BE2C (cell line): ENCODE data around the gene LYG1.
"Not testable (repeated sequence)": the region's sequence is repeated elsewhere in the genome, so short reads cannot be mapped to it uniquely, and the experiment has no call there.

Source experiments
- DNase-seq: peaks from one replicate; pipeline ENCODE4 v3.0.0-alpha.2; 2020
- H3K27me3 ChIP-seq: fragments of 250-450 bp; sonication (Bioruptor Pico); 2 replicates; pipeline ENCODE4 v1.5.1; 2020; ENCODE audit warnings: mild to moderate bottlenecking
- H3K36me3 ChIP-seq: fragments of 250-450 bp; sonication (Bioruptor Pico); 2 replicates; pipeline ENCODE4 v1.5.1; 2020; ENCODE audit warnings: mild to moderate bottlenecking
- H3K4me1 ChIP-seq: fragments of 250-450 bp; sonication (Bioruptor Pico); 2 replicates; pipeline ENCODE4 v1.5.1; 2020
- H3K4me3 ChIP-seq: 2 replicates; pipeline ENCODE4 v1.5.1; 2011; ENCODE audit warnings: low read depth, low read length
- H3K9me3 ChIP-seq: fragments of 250-450 bp; sonication (Bioruptor Pico); 2 replicates; pipeline ENCODE4 v1.5.1; 2020
- CTCF ChIP-seq: IDR thresholded peaks from 2 replicates; pipeline ENCODE4 v1.5.1; 2012; ENCODE audit warnings: mild to moderate bottlenecking, low read depth, low read length

Gene LYG1

DNA sequence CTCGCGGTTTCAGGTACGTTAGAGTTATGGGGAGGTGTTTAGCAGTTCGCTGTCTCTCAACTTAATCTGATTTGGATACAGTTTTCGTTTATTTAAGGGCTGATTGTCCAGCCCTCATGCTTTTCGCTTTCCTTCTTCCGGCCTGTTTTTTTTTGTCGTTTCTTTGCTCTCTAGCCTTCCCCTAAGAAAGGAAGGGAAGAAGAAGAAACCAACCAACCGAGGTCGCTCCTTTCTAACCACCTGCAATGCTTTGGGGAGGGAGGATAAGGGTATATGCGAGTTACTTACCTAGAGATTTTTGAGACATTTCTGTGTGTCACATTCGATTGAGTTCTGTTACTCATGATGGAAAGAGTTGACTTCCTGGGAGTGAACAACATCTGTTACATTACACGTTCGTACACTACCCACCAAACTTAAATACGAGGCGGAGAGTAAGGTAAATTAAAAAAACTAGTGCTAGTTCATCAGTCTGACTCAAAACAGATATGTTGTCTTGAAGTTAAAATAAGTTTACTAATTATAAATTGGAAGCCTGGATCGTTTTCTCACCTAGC is 37.1 kb upstream of the LYG1 start:
- Histone ChIP-seq H3K9me3 (no peaks in the 10 kb centered on the region), H3K4me3 (peak overlapping the region; percentile 85), H3K36me3 (no peaks in the 10 kb centered on the region), H3K27me3 (no peaks in the 10 kb centered on the region), H3K4me1 (no peaks in the 10 kb centered on the region)
- DNase-seq: no peak
- no peak for TF ChIP-seq CTCF

DNA sequence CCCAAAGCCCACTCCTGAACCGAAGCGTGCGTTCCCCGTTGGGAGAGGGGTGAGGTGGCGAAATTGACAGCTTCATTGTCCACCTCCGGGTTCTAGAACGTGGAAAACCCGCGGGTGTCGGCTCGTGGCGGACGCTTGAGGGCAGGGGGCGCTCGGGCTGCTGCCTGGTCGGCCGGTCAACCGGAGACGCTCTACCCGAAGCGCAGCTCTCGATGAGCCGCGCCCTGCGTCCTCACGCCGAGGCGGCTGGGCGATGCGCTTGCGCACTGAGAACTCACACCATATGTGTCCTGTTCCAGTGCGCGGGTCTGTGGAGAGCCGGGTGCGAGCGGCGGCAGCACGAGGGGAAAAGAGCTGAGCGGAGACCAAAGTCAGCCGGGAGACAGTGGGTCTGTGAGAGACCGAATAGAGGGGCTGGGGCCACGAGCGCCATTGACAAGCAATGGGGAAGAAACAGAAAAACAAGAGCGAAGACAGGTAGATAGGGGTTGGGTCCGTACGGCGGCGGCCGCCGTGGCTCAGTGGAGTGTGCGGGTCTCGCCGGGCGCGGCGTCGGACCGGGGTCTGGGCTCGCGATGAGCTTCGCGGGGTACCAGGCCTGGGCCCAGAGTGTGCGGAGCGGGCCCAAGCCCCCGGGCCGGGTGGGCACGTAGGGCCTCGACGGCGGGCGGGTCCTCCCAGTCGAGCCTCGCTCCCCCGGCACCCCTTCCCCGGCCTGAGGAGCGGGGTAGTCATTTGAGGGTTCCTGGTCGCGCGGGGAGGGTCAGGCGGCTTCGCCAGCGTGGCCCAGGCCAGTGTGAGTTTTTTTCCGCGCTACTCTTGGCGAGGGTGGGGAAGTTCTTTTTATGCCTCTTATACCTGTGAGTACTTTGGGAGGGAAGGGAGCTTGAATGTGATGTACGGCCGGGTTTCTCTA is 36.4 kb upstream of the LYG1 start, which contains the start of gene EIF5B:
EIF5B (plus strand) TSS at position 277 of the 916 bp plus-strand sequence; CDS start at position 443, 166 bp downstream.
- peak; percentile 91 for DNase-seq
- Histone ChIP-seq H3K36me3 (no peaks in the 10 kb centered on the region), H3K4me1 (no peaks in the 10 kb centered on the region), H3K9me3 (no peaks in the 10 kb centered on the region), H3K27me3 (no peaks in the 10 kb centered on the region), H3K4me3 (peak within 1 kb of the TSS; percentile 85)
- TF ChIP-seq CTCF: peak; percentile 45

GRCh38 chr2:99336804-99337112 is 35.8 kb upstream of the LYG1 start:
- Histone ChIP-seq H3K36me3 (no peaks in the 10 kb centered on the region), H3K9me3 (no peaks in the 10 kb centered on the region), H3K4me1 (no peaks in the 10 kb centered on the region), H3K4me3 (peak overlapping the region; percentile 85), H3K27me3 (no peaks in the 10 kb centered on the region)
- DNase-seq: no peak
- no peak for TF ChIP-seq CTCF

DNA sequence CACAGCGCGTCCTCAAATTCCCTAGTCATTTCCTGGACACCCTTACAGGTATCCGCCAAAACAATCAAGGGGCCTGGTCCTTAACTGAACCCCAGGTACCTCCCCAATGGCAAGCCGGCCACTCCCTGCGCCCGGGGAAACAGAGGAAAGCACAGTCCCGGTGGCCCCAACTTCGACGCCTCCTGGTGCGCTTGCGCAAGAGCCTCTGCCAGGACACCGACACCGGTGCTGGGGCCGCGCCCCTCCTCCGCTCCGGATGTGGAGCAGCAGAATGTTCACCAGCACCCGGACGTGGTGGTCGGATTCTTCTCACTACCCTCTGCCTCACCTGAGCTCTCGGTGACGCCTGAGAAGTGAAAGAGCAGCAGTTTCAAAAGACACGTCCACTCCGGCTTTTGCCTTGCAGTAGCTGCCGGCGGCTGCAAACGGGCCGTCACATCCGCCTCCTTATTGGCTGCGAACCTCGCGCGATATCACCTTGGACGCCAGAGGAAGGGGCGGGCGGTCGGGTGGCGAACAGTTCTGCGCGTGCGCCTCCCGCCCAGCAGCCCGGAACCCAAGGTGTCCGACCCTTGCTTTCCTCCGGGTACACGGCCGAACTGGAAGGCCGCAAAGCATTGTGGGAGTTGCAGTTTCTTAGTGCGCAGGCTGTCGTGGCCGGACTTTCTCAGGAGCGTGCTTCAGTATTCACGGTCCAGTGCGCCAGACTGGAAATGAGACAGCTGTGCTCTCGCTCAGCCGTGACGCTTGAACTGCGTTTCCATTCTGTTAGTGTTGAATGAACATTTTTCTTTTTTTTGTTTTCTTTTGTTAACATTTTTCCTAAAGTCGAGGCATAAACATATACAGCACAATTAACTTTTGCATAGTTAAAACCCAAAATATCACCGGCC is 35.2 kb upstream of the LYG1 start, which contains the start of gene TXNDC9:
TXNDC9 (minus strand) TSS at position 423 of the 893 bp plus-strand sequence. CDS start 3,123 bp downstream, outside the sequence.
- H3K36me3 ChIP-seq: no peaks in the 10 kb centered on the region
- TF ChIP-seq CTCF: no peak
- no peaks in the 10 kb centered on the region for H3K27me3 ChIP-seq
- peak; percentile 94 for DNase-seq
- no peaks in the 10 kb centered on the region for H3K4me1 ChIP-seq
- peak within 1 kb of the TSS; percentile 85 for H3K4me3 ChIP-seq
- no peaks in the 10 kb centered on the region for H3K9me3 ChIP-seq

DNA sequence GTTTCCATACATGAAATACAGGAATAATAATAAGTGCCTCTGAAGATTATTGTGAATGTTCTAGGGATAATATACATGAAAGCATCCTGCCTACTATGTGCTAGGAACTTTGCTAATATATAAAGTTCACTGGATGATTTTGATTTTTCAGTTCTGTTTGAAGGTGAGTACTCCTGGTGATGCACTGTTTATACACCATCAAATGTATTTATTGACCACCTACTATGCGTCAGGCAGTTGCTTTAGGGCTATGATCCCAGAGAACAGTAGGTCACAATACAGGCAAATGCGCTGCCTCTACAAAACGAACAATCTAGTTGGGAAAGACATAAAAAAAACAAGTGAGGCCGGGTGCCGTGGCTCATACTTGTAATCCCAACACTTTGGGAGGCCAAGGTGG is 24.4 kb upstream of the LYG1 start:
- DNase-seq: no peak
- TF ChIP-seq CTCF: no peak
- Histone ChIP-seq H3K27me3 (no peaks in the 10 kb centered on the region), H3K4me3 (no peak overlapping the region), H3K4me1 (no peaks in the 10 kb centered on the region), H3K9me3 (no peaks in the 10 kb centered on the region), H3K36me3 (peaks cover 7% of the 10 kb centered on the region; the same call in 1 of the 2 replicates)

DNA sequence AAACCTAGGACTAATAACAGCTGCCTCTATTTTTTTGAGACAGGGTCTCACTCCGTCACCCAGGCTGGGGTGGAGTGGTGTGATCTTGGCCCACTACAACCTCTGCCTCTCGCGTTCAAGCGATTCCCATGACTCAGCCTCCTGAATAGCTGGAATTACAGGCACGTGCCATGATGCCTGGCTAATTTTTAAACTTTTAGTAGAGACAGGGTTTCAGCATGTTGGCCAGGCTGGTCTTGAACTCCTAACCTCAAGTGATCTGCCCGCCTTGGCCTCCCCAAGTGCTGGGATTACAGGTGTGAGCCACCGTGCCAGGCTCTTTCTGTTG is 16.8 kb upstream of the LYG1 start:
- not testable (repeated sequence) for H3K27me3 ChIP-seq, H3K4me3 ChIP-seq, H3K36me3 ChIP-seq, DNase-seq, H3K9me3 ChIP-seq, H3K4me1 ChIP-seq
